GM12875 (cell line): ENCODE measurements around the gene MYO15A.

ENCODE experiments used
- H3K4me3 ChIP-seq: one replicate; pipeline ENCODE4 v1.5.1; 2011; ENCODE audit warnings: low read depth, low read length, control low read depth
- CTCF ChIP-seq: IDR thresholded peaks from 2 replicates; pipeline ENCODE4 v1.5.1; 2011; ENCODE audit warnings: low read depth, mild to moderate bottlenecking, control low read depth, inconsistent platforms, low read length, moderate library complexity, borderline replicate concordance; ENCODE audit not compliant: insufficient read depth

MYO15A gene

GRCh38 chr17:18190628-18191235 lies 82.2 kb downstream of the MYO15A start:
- no peak overlapping the region for H3K4me3 ChIP-seq
- no peak for TF ChIP-seq CTCF

DNA sequence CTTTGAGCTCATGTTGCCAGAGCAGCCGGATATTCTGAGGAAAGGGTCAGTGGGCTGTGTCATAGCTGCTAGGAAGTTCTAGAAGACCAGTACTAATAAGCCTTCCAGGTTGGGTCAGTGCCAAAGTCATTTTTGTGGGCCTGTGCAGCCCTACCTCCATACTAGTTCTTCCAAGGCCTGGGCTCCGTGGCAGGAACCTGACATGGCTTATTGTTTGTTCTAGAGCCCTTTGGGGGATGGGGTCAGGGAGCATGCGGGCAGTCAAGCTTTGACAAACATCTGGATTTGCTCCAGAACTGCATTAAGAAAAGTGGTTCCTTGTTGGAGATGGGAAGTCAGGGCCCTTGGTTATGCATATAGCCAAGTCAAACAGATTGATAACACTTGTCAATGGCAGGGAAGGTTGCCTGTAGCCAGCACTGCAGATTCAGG lies 82.7 kb downstream of the MYO15A start:
- no peak overlapping the region for H3K4me3 ChIP-seq
- TF ChIP-seq CTCF: no peak

GRCh38 chr17:18191967-18192366 lies 83.4 kb downstream of the MYO15A start:
- no peak overlapping the region for H3K4me3 ChIP-seq
- TF ChIP-seq CTCF: peak; percentile 36; the same call in 1 of the 2 replicates

DNA sequence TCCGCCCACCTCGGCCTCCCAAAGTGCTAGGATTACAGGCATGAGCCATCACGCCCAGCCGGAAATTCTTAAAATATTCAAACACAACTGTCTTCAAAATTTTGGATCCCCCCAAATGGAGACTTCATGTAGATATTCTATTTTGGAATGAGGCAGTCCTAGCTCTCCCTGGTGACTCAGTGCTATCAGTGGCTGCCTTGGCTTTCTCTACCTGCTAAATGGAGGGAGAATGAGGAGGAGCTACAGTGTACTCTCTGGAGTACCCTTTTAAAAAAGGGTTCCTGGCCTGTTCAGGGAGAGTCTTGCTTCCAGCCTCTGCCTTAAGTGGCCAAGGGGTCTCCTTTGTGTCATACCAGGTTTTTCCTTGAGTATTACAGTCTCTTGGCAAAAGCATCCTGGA lies 85.8 kb downstream of the MYO15A start:
- H3K4me3 ChIP-seq: no peak overlapping the region
- no peak for TF ChIP-seq CTCF

DNA sequence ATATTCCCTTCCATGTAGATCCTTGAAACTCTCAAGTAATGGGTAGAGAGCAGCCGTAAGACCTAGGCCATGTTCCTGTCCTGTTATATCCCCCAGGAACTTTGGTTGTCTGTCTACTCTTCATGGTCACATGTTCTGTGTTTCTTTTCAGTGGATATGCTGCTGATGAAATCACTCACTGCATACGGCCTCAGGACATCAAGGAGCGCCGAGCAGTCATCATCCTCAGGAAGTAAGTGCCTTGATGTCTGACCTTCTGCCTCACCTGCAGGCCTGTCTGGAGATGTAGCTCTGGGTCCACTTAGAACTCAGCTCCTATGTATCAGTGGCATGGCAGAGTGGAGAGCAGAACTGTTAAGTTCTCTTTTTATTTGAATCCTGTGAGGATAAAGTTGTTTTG lies 86.2 kb downstream of the MYO15A start:
- H3K4me3 ChIP-seq: no peak overlapping the region

GRCh38 chr17:18195246-18195645 lies 86.7 kb downstream of the MYO15A start:
- H3K4me3 ChIP-seq: no peak overlapping the region
- TF ChIP-seq CTCF: no peak

More for the DNA sequence above, 86.2 kb downstream of the MYO15A start:
- no peak for TF ChIP-seq CTCF

- TF ChIP-seq CTCF: no peak
- no peak overlapping the region for H3K4me3 ChIP-seq
Measured at GRCh38 chr17:18197535-18198194, 89.1 kb downstream of the MYO15A start.
